Stimulated activated CD8-positive, alpha-beta memory T cell treated with anti-CD3 and anti-CD28 coated beads, Interleukin-4, amount 100 ng/mL, for 1 hour (primary cell): ENCODE results near the gene RMI1.
A peak's percentile ranks its signal among the peaks of the same experiment; 100 is the strongest.
"Not testable (repeated sequence)": the region's sequence is repeated elsewhere in the genome, so short reads cannot be mapped to it uniquely, and the experiment has no call there.

Experiments
- DNase-seq, 2 donors: peaks; one replicate each; pipeline ENCODE4 v3.0.0-alpha.2; 2020; ENCODE audit warnings: low read depth in 2 of 2, low spot score in 1 of 2

The RMI1 gene

GRCh38 chr9:83980395-83981125 is at the start of gene RMI1:
RMI1 (plus strand) TSS chr9:83980805; CDS start chr9:84000987, 20,182 bp downstream.
- peak; percentile 99 for DNase-seq

GRCh38 chr9:83930881-83931280 is 49.7 kb upstream of the RMI1 start:
- DNase-seq = no peak

- no peak for DNase-seq
These were observed 48.6 kb upstream of the RMI1 start for GRCh38 chr9:83932011-83932410.

- no peak for DNase-seq
These were observed 47.8 kb upstream of the RMI1 start for GRCh38 chr9:83932851-83933250.

- DNase-seq = no peak
These were observed 46.8 kb upstream of the RMI1 start for GRCh38 chr9:83933790-83934189.

GRCh38 chr9:83934569-83935275 is 45.9 kb upstream of the RMI1 start:
- no peak for DNase-seq

- DNase-seq = no peak
These were observed 45.2 kb upstream of the RMI1 start for GRCh38 chr9:83935276-83935935.

GRCh38 chr9:83936523-83936922 is 44.1 kb upstream of the RMI1 start:
- no peak for DNase-seq

- no peak for DNase-seq
These were observed 42.6 kb upstream of the RMI1 start for GRCh38 chr9:83937861-83938455.

- DNase-seq = no peak
These were observed 39.9 kb upstream of the RMI1 start for GRCh38 chr9:83940590-83941303.

- not testable (repeated sequence) for DNase-seq
These were observed 32.5 kb upstream of the RMI1 start for GRCh38 chr9:83948096-83948495.

- no peak for DNase-seq
These were observed 24.5 kb upstream of the RMI1 start for GRCh38 chr9:83956086-83956435.

GRCh38 chr9:83956436-83957247 is 24.0 kb upstream of the RMI1 start:
- no peak for DNase-seq

GRCh38 chr9:83957248-83957513 is 23.4 kb upstream of the RMI1 start:
- DNase-seq = no peak

GRCh38 chr9:83959061-83959460 is 21.5 kb upstream of the RMI1 start:
- no peak for DNase-seq

GRCh38 chr9:83960991-83961390 is 19.6 kb upstream of the RMI1 start:
- DNase-seq = no peak

GRCh38 chr9:83962165-83962564 is 18.4 kb upstream of the RMI1 start:
- no peak for DNase-seq

- no peak for DNase-seq
These were observed 15.6 kb upstream of the RMI1 start for GRCh38 chr9:83964973-83965349.

GRCh38 chr9:83965350-83966208 is 15.0 kb upstream of the RMI1 start:
- DNase-seq = no peak

- DNase-seq = no peak
These were observed 14.4 kb upstream of the RMI1 start for GRCh38 chr9:83966209-83966582.
